WTC11 (cell line): Measurements from ENCODE around the gene PRR15. TPM values are rescaled to one million over a fixed set of nuclear protein-coding genes. Genes with fewer than 3 reads are reported as not detected.
A peak's percentile ranks its signal among the peaks of the same experiment; 100 is the strongest.

ENCODE experiments used
- CREM ChIP-seq: sonication (generic); formaldehyde crosslinking; IDR thresholded peaks from 2 replicates; pipeline ENCODE4 v1.8.1; 2022; ENCODE audit warnings: mild to moderate bottlenecking, missing genetic modification reagents, moderate library complexity
- EMX1 ChIP-seq: fragments of 250-450 bp; sonication (Bioruptor Pico); IDR thresholded peaks from 2 replicates; pipeline ENCODE4 v1.8.0; 2021; ENCODE audit warnings: mild to moderate bottlenecking
- ESRRA ChIP-seq: sonication (generic); formaldehyde crosslinking; IDR thresholded peaks from 2 replicates; pipeline ENCODE4 v1.8.1; 2022; ENCODE audit warnings: mild to moderate bottlenecking, missing genetic modification reagents, borderline replicate concordance
- ETV6 ChIP-seq: sonication (generic); formaldehyde crosslinking; IDR thresholded peaks from 2 replicates; pipeline ENCODE4 v1.8.1; 2022; ENCODE audit warnings: mild to moderate bottlenecking, missing genetic modification reagents
- HMGA2 ChIP-seq: fragments of 250-450 bp; sonication (Bioruptor Pico); IDR thresholded peaks from 2 replicates; pipeline ENCODE4 v1.4.0; 2021; ENCODE audit warnings: mild to moderate bottlenecking, moderate library complexity
- HMGXB4 ChIP-seq: sonication (generic); formaldehyde crosslinking; IDR thresholded peaks from 2 replicates; pipeline ENCODE4 v1.8.1; 2023; ENCODE audit warnings: mild to moderate bottlenecking, moderate library complexity, missing genetic modification reagents
- KAT7 ChIP-seq: sonication (generic); formaldehyde crosslinking; IDR thresholded peaks from 2 replicates; pipeline ENCODE4 v1.8.1; 2023; ENCODE audit warnings: missing genetic modification reagents, mild to moderate bottlenecking, borderline replicate concordance
- MLX ChIP-seq: sonication (generic); formaldehyde crosslinking; IDR thresholded peaks from 2 replicates; pipeline ENCODE4 v1.8.1; 2023; ENCODE audit warnings: mild to moderate bottlenecking, missing genetic modification reagents, moderate library complexity
- NFATC4 ChIP-seq: fragments of 250-450 bp; sonication (Bioruptor Pico); IDR thresholded peaks from 2 replicates; pipeline ENCODE4 v1.9.0; 2021; ENCODE audit warnings: mild to moderate bottlenecking
- NR3C1 ChIP-seq: sonication (generic); formaldehyde crosslinking; conservative IDR thresholded peaks from 2 replicates; pipeline ENCODE4 v1.8.1; 2023; ENCODE audit warnings: low read depth, mild to moderate bottlenecking, missing genetic modification reagents
- RORB ChIP-seq: fragments of 250-450 bp; sonication (Bioruptor Pico); IDR thresholded peaks from 2 replicates; pipeline ENCODE4 v1.9.0; 2021; ENCODE audit warnings: mild to moderate bottlenecking
- SOX15 ChIP-seq: fragments of 250-450 bp; sonication (Bioruptor Pico); IDR thresholded peaks from 2 replicates; pipeline ENCODE4 v1.9.0; 2021; ENCODE audit warnings: mild to moderate bottlenecking
- ZNF121 ChIP-seq: sonication (generic); formaldehyde crosslinking; IDR thresholded peaks from 2 replicates; pipeline ENCODE4 v1.8.0; 2023; ENCODE audit warnings: missing genetic modification reagents
- ZNF317 ChIP-seq: sonication (generic); formaldehyde crosslinking; IDR thresholded peaks from 2 replicates; pipeline ENCODE4 v1.8.1; 2023; ENCODE audit warnings: low read depth, mild to moderate bottlenecking, moderate library complexity, missing genetic modification reagents, borderline replicate concordance
- ZNF423 ChIP-seq: fragments of 250-450 bp; sonication (Bioruptor Pico); IDR thresholded peaks from 2 replicates; pipeline ENCODE4 v2.1.2; 2022; ENCODE audit warnings: mild to moderate bottlenecking, moderate library complexity
- ZNF425 ChIP-seq: fragments of 250-450 bp; sonication (Bioruptor Pico); conservative IDR thresholded peaks from 2 replicates; pipeline ENCODE4 v1.9.0; 2021; ENCODE audit warnings: mild to moderate bottlenecking
- total RNA-seq: library from RNA; stranded (reverse); gene quantifications from 3 replicates; pipeline ENCODE4 v1.2.3, GENCODE V29; 2021
- TF ChIP-seq, protein P1 (sequence below): sonication (generic); formaldehyde crosslinking; IDR thresholded peaks from 2 replicates; pipeline ENCODE4 v1.8.0; 2022; ENCODE audit warnings: mild to moderate bottlenecking, missing genetic modification reagents
- TF ChIP-seq, protein P2 (sequence below): sonication (generic); formaldehyde crosslinking; IDR thresholded peaks from 2 replicates; pipeline ENCODE4 v1.8.1; 2023; ENCODE audit warnings: mild to moderate bottlenecking, missing genetic modification reagents
- TF ChIP-seq, protein P3 (sequence below): sonication (generic); formaldehyde crosslinking; IDR thresholded peaks from 2 replicates; pipeline ENCODE4 v1.8.0; 2022; ENCODE audit warnings: mild to moderate bottlenecking, missing genetic modification reagents
- TF ChIP-seq, protein P4 (sequence below): fragments of 250-450 bp; sonication (Bioruptor Pico); IDR thresholded peaks from 2 replicates; pipeline ENCODE4 v1.8.0; 2021; ENCODE audit warnings: mild to moderate bottlenecking
- TF ChIP-seq, protein P5 (sequence below): sonication (generic); formaldehyde crosslinking; IDR thresholded peaks from 2 replicates; pipeline ENCODE4 v1.8.0; 2023; ENCODE audit warnings: missing genetic modification reagents
- TF ChIP-seq, protein P6 (sequence below): sonication (generic); formaldehyde crosslinking; IDR thresholded peaks from 2 replicates; pipeline ENCODE4 v1.8.1; 2022; ENCODE audit warnings: mild to moderate bottlenecking, moderate library complexity, missing genetic modification reagents
- TF ChIP-seq, protein P7 (sequence below): sonication (generic); formaldehyde crosslinking; IDR thresholded peaks from 2 replicates; pipeline ENCODE4 v1.8.1; 2022; ENCODE audit warnings: low read depth, mild to moderate bottlenecking, moderate library complexity, missing genetic modification reagents, borderline replicate concordance

Gene PRR15
- total RNA-seq, 1 experiment from 2014 or later = 21.2 TPM

DNA sequence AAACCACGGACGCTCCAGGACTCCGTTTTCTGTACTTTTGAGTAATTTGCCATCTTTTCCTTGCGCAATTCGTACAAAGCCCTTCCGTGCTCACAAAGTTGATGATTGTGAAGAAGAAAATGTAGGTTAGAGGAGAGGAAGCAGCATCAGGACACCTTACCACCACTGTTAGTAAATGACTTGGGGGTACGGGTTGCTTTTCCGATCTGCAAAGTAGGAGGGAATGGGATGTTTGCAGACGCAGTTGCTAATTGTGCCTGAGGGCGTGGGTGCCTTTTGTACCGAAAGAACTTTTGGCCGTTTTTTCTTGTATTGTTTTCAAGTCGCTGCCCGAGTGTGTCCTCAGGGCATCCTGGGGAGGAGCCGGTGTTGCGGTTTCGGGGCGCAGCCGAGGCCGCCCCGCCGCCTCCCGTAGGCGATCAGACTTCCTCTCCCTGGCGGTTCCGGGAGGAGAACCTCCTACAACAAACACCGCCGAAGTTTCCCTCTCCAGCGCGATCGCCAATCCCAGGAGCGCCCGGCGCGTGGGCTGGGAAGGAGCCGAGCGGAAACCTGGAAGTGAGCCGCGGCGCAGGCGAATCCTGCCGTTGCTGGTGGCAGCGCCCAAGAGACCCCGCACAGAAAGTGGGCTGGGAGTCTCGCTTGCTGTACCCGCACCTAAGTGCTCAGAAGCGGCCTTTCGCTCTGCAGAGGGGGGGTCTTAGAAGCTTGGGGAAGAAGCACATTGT lies 1.0 kb downstream of the PRR15 start (continued):
- TF ChIP-seq, protein P1, sequence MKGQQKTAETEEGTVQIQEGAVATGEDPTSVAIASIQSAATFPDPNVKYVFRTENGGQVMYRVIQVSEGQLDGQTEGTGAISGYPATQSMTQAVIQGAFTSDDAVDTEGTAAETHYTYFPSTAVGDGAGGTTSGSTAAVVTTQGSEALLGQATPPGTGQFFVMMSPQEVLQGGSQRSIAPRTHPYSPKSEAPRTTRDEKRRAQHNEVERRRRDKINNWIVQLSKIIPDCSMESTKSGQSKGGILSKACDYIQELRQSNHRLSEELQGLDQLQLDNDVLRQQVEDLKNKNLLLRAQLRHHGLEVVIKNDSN (CRISPR knock-in tag) = no peak
- TF ChIP-seq, protein P2, sequence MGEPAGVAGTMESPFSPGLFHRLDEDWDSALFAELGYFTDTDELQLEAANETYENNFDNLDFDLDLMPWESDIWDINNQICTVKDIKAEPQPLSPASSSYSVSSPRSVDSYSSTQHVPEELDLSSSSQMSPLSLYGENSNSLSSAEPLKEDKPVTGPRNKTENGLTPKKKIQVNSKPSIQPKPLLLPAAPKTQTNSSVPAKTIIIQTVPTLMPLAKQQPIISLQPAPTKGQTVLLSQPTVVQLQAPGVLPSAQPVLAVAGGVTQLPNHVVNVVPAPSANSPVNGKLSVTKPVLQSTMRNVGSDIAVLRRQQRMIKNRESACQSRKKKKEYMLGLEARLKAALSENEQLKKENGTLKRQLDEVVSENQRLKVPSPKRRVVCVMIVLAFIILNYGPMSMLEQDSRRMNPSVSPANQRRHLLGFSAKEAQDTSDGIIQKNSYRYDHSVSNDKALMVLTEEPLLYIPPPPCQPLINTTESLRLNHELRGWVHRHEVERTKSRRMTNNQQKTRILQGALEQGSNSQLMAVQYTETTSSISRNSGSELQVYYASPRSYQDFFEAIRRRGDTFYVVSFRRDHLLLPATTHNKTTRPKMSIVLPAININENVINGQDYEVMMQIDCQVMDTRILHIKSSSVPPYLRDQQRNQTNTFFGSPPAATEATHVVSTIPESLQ = no peak
- TF ChIP-seq, protein P3, sequence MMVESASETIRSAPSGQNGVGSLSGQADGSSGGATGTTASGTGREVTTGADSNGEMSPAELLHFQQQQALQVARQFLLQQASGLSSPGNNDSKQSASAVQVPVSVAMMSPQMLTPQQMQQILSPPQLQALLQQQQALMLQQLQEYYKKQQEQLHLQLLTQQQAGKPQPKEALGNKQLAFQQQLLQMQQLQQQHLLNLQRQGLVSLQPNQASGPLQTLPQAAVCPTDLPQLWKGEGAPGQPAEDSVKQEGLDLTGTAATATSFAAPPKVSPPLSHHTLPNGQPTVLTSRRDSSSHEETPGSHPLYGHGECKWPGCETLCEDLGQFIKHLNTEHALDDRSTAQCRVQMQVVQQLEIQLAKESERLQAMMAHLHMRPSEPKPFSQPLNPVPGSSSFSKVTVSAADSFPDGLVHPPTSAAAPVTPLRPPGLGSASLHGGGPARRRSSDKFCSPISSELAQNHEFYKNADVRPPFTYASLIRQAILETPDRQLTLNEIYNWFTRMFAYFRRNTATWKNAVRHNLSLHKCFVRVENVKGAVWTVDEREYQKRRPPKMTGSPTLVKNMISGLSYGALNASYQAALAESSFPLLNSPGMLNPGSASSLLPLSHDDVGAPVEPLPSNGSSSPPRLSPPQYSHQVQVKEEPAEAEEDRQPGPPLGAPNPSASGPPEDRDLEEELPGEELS (CRISPR knock-in tag) = no peak
- TF ChIP-seq ZNF425 (CRISPR knock-in tag) = no peak
- no peak for TF ChIP-seq CREM (CRISPR knock-in tag)
- 0 out of 2 replicates have a peak, but pooled peaks have one; percentile 0 for TF ChIP-seq ZNF423 (CRISPR knock-in tag)
- TF ChIP-seq, protein P4, sequence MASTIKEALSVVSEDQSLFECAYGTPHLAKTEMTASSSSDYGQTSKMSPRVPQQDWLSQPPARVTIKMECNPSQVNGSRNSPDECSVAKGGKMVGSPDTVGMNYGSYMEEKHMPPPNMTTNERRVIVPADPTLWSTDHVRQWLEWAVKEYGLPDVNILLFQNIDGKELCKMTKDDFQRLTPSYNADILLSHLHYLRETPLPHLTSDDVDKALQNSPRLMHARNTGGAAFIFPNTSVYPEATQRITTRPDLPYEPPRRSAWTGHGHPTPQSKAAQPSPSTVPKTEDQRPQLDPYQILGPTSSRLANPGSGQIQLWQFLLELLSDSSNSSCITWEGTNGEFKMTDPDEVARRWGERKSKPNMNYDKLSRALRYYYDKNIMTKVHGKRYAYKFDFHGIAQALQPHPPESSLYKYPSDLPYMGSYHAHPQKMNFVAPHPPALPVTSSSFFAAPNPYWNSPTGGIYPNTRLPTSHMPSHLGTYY (CRISPR knock-in tag) = no peak
- 0 out of 2 replicates have a peak, but pooled peaks have one; percentile 25 for TF ChIP-seq HMGXB4 (CRISPR knock-in tag)
- TF ChIP-seq RORB (CRISPR knock-in tag) = no peak
- TF ChIP-seq HMGA2 (CRISPR knock-in tag) = no peak
- TF ChIP-seq ZNF121 = no peak
- TF ChIP-seq MLX (CRISPR knock-in tag) = no peak
- 0 out of 2 replicates have a peak, but pooled peaks have one; percentile 29 for TF ChIP-seq ETV6
- no peak for TF ChIP-seq ZNF317
- no peak for TF ChIP-seq EMX1 (CRISPR knock-in tag)
- no peak for TF ChIP-seq KAT7 (CRISPR knock-in tag)
- TF ChIP-seq SOX15 (CRISPR knock-in tag) = no peak
- TF ChIP-seq, protein P5, sequence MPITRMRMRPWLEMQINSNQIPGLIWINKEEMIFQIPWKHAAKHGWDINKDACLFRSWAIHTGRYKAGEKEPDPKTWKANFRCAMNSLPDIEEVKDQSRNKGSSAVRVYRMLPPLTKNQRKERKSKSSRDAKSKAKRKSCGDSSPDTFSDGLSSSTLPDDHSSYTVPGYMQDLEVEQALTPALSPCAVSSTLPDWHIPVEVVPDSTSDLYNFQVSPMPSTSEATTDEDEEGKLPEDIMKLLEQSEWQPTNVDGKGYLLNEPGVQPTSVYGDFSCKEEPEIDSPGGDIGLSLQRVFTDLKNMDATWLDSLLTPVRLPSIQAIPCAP (CRISPR knock-in tag) = no peak
- TF ChIP-seq, protein P6, sequence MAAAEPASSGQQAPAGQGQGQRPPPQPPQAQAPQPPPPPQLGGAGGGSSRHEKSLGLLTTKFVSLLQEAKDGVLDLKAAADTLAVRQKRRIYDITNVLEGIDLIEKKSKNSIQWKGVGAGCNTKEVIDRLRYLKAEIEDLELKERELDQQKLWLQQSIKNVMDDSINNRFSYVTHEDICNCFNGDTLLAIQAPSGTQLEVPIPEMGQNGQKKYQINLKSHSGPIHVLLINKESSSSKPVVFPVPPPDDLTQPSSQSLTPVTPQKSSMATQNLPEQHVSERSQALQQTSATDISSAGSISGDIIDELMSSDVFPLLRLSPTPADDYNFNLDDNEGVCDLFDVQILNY = no peak
- no peak for TF ChIP-seq NR3C1
- no peak for TF ChIP-seq ESRRA (CRISPR knock-in tag)
- no peak for TF ChIP-seq NFATC4 (CRISPR knock-in tag)
- TF ChIP-seq, protein P7, sequence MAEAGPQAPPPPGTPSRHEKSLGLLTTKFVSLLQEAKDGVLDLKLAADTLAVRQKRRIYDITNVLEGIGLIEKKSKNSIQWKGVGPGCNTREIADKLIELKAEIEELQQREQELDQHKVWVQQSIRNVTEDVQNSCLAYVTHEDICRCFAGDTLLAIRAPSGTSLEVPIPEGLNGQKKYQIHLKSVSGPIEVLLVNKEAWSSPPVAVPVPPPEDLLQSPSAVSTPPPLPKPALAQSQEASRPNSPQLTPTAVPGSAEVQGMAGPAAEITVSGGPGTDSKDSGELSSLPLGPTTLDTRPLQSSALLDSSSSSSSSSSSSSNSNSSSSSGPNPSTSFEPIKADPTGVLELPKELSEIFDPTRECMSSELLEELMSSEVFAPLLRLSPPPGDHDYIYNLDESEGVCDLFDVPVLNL = no peak
